GM23338 (cell line): Measurements from ENCODE around the gene LYZL4. TPM values are rescaled to one million over a fixed set of nuclear protein-coding genes. Genes with fewer than 3 reads are reported as not detected.

Source experiments
- ATAC-seq: fragments of 200-7000 bp; cut with Tn5 transposase; 3 replicates; pipeline ENCODE4 v1.9.1; 2020
- DNase-seq: peaks from one replicate; pipeline ENCODE4 v3.0.0-alpha.2; 2015; ENCODE audit warnings: low spot score
- H2AFZ ChIP-seq: fragments of 200-600 bp; sonication (generic); 2 replicates; pipeline ENCODE4 v1.8.0; 2016; ENCODE audit warnings: antibody characterized with exemption, mild to moderate bottlenecking, moderate library complexity
- H3F3A ChIP-seq: fragments of 200-600 bp; sonication (generic); replicated peaks from 2 replicates; pipeline ENCODE4 v1.8.0; 2017; ENCODE audit warnings: antibody characterized with exemption, mixed run types, low read depth
- H3K27ac ChIP-seq: fragments of 200-600 bp; sonication (generic); 2 replicates; pipeline ENCODE4 v1.6.1; 2016; ENCODE audit warnings: low read depth
- H3K27me3 ChIP-seq: fragments of 200-600 bp; sonication (generic); 2 replicates; pipeline ENCODE4 v1.8.0; 2016; ENCODE audit warnings: mild to moderate bottlenecking, mixed run types, moderate library complexity; ENCODE audit not compliant: insufficient read depth
- H3K36me3 ChIP-seq: fragments of 200-600 bp; sonication (generic); 2 replicates; pipeline ENCODE4 v1.8.0; 2016; ENCODE audit warnings: mild to moderate bottlenecking; ENCODE audit not compliant: insufficient read depth
- H3K4me1 ChIP-seq: fragments of 200-600 bp; sonication (generic); 2 replicates; pipeline ENCODE4 v1.8.0; 2016; ENCODE audit warnings: mild to moderate bottlenecking, moderate library complexity; ENCODE audit not compliant: insufficient read depth
- H3K4me2 ChIP-seq: fragments of 200-600 bp; sonication (generic); 2 replicates; pipeline ENCODE4 v1.7.1; 2017; ENCODE audit warnings: mixed run types
- H3K4me3 ChIP-seq: fragments of 200-600 bp; sonication (generic); 2 replicates; pipeline ENCODE4 v1.6.1; 2016; ENCODE audit warnings: mixed run types
- H3K79me2 ChIP-seq: fragments of 200-600 bp; sonication (generic); replicated peaks from 2 replicates; pipeline ENCODE4 v1.8.0; 2017; ENCODE audit warnings: mild to moderate bottlenecking; ENCODE audit not compliant: insufficient read depth
- H3K9me2 ChIP-seq: fragments of 200-600 bp; sonication (generic); 2 replicates; pipeline ENCODE4 v1.8.0; 2017; ENCODE audit not compliant: insufficient read depth
- H4K20me1 ChIP-seq: fragments of 200-600 bp; sonication (generic); replicated peaks from 2 replicates; pipeline ENCODE4 v1.8.0; 2017; ENCODE audit warnings: mild to moderate bottlenecking; ENCODE audit not compliant: insufficient read depth
- H3K27ac Mint-ChIP-seq: 2 replicates; pipeline ENCODE4 v1.8.0; 2020; ENCODE audit warnings: inconsistent platforms, mild to moderate bottlenecking, moderate library complexity, mixed read lengths
- H3K27me3 Mint-ChIP-seq: 3 replicates; pipeline ENCODE4 v1.8.0; 2022; ENCODE audit warnings: low read depth, mild to moderate bottlenecking, moderate library complexity, mixed read lengths, inconsistent platforms; ENCODE audit not compliant: insufficient read depth, poor library complexity
- H3K36me3 Mint-ChIP-seq: 3 replicates; pipeline ENCODE4 v1.8.0; 2021; ENCODE audit warnings: low read depth, mild to moderate bottlenecking, inconsistent platforms, moderate library complexity, mixed read lengths
- H3K4me1 Mint-ChIP-seq: 3 replicates; pipeline ENCODE4 v1.8.0; 2020; ENCODE audit warnings: mild to moderate bottlenecking, inconsistent platforms, mixed read lengths
- H3K4me3 Mint-ChIP-seq: 3 replicates; pipeline ENCODE4 v1.8.0; 2021; ENCODE audit warnings: moderate library complexity, mild to moderate bottlenecking, inconsistent platforms, mixed read lengths
- H3K9me3 Mint-ChIP-seq: 3 replicates; pipeline ENCODE4 v1.8.0; 2020; ENCODE audit warnings: moderate library complexity, mild to moderate bottlenecking, inconsistent platforms, mixed read lengths
- CREB1 ChIP-seq: fragments of 250-450 bp; sonication (Bioruptor Pico); IDR thresholded peaks from 2 replicates; pipeline ENCODE4 v1.5.0; 2020; ENCODE audit warnings: low read depth, mild to moderate bottlenecking, moderate library complexity
- CTCF ChIP-seq, 2 experiments: fragments of 200-600 bp in 1 of 2; sonication (generic) in 1 of 2; conservative IDR thresholded peaks; 2 replicates each; pipeline versions ENCODE4 v1.5.1 to v1.6.1; 2016 to 2017; ENCODE audit warnings: antibody characterized with exemption in 2 of 2, low read depth in 2 of 2, mild to moderate bottlenecking in 2 of 2, moderate library complexity in 1 of 2
- EZH2phosphoT487 ChIP-seq: fragments of 200-600 bp; sonication (generic); IDR thresholded peaks from one replicate; pipeline ENCODE4 v1.8.1; 2018; ENCODE audit warnings: antibody characterized with exemption; ENCODE audit not compliant: unreplicated experiment
- JUNB ChIP-seq: IDR thresholded peaks from one replicate; pipeline ENCODE4 v1.6.1; 2016; ENCODE audit warnings: antibody characterized with exemption; ENCODE audit not compliant: unreplicated experiment
- NANOG ChIP-seq: IDR thresholded peaks from 2 replicates; pipeline ENCODE4 v1.6.1; 2016; ENCODE audit warnings: antibody characterized with exemption, borderline replicate concordance
- ZNF331 ChIP-seq: fragments of 250-450 bp; sonication (Bioruptor Pico); IDR thresholded peaks from 2 replicates; pipeline ENCODE4 v1.5.0; 2020; ENCODE audit warnings: low read depth, mild to moderate bottlenecking, moderate library complexity
- ZNF462 ChIP-seq: fragments of 250-450 bp; sonication (Bioruptor Pico); IDR thresholded peaks from 2 replicates; pipeline ENCODE4 v1.5.0; 2020; ENCODE audit warnings: mild to moderate bottlenecking, moderate library complexity
- polyA plus RNA-seq: library from polyadenylated mRNA; unstranded; fragments of >200 nt; fragmentation: Nextera tagmentation; extraction: Ambion mirVana; gene quantifications from 2 replicates; pipeline ENCODE4 v1.2.1, GENCODE V29; 2016
- total RNA-seq: library from RNA; depleted of rRNA; stranded (reverse); fragments of >200 nt; shearing (Covaris generic); gene quantifications from 2 replicates; pipeline ENCODE4 v1.2.3, GENCODE V29; 2014

Gene LYZL4
- total and polyA plus RNA-seq, 2 experiments from 2014 or later = not detected

GRCh38 chr3:42450567-42450966, 40.2 kb upstream of the LYZL4 start:
- Mint-ChIP-seq H3K27me3 (peaks cover 5% of the 10 kb centered on the region), H3K4me1 (peaks cover 29% of the 10 kb centered on the region), H3K27ac (no peak overlapping the region), H3K36me3 (no peaks in the 10 kb centered on the region), H3K9me3 (no peaks in the 10 kb centered on the region), H3K4me3 (no peak overlapping the region)
- Histone ChIP-seq H3K4me1 (peaks cover 22% of the 10 kb centered on the region), H3K4me2 (no peak overlapping the region), H3K79me2 (no peaks in the 10 kb centered on the region), H4K20me1 (no peaks in the 10 kb centered on the region), H3F3A (no peaks in the 10 kb centered on the region), H2AFZ (no peak overlapping the region), H3K9me2 (no peaks in the 10 kb centered on the region; the same call in 1 of the 2 replicates), H3K36me3 (no peaks in the 10 kb centered on the region), H3K27ac (no peak overlapping the region), H3K27me3 (no peaks in the 10 kb centered on the region), H3K4me3 (no peak overlapping the region)
- TF ChIP-seq EZH2phosphoT487 (no peak), CREB1 (no peak), ZNF331 (CRISPR knock-in tag) (no peak), CTCF (conservative IDR thresholded peaks at IDR 0.05; ENCODE audit: low read depth in 2 of 2) (no peak), NANOG (no peak), JUNB (no peak)
- DNase-seq = no peak
- no peak for ATAC-seq

GRCh38 chr3:42447481-42447880, 37.1 kb upstream of the LYZL4 start:
- no peak overlapping the region for H3K27ac Mint-ChIP-seq
- no peak overlapping the region for H3K27ac ChIP-seq
- peaks cover 22% of the 10 kb centered on the region for H3K4me1 ChIP-seq
- H3K27me3 ChIP-seq = no peaks in the 10 kb centered on the region
- H3K79me2 ChIP-seq = no peaks in the 10 kb centered on the region
- H3K4me1 Mint-ChIP-seq = peaks cover 33% of the 10 kb centered on the region
- H3F3A ChIP-seq = no peaks in the 10 kb centered on the region
- H3K9me3 Mint-ChIP-seq = no peaks in the 10 kb centered on the region
- no peak overlapping the region for H3K4me2 ChIP-seq
- ATAC-seq (no peak), DNase-seq (no peak)
- no peak for TF ChIP-seq CREB1
- H3K36me3 ChIP-seq = no peaks in the 10 kb centered on the region
- H3K4me3 Mint-ChIP-seq = no peak overlapping the region
- no peaks in the 10 kb centered on the region for H3K36me3 Mint-ChIP-seq
- H3K27me3 Mint-ChIP-seq = peaks cover 2% of the 10 kb centered on the region
- no peak overlapping the region for H2AFZ ChIP-seq
- H3K4me3 ChIP-seq = no peak overlapping the region
- no peaks in the 10 kb centered on the region for H4K20me1 ChIP-seq
- H3K9me2 ChIP-seq = no peaks in the 10 kb centered on the region; the same call in 1 of the 2 replicates

- Mint-ChIP-seq H3K9me3 (no peaks in the 10 kb centered on the region), H3K27ac (no peak overlapping the region; the same call in 1 of the 2 replicates), H3K36me3 (no peaks in the 10 kb centered on the region), H3K27me3 (peaks cover 2% of the 10 kb centered on the region), H3K4me3 (no peak overlapping the region), H3K4me1 (peaks cover 35% of the 10 kb centered on the region)
- Histone ChIP-seq H3K27me3 (no peaks in the 10 kb centered on the region), H2AFZ (no peak overlapping the region), H3K4me3 (no peak overlapping the region), H3F3A (no peaks in the 10 kb centered on the region), H3K79me2 (no peaks in the 10 kb centered on the region), H3K36me3 (no peaks in the 10 kb centered on the region), H3K9me2 (no peaks in the 10 kb centered on the region; the same call in 1 of the 2 replicates), H3K4me1 (peaks cover 22% of the 10 kb centered on the region), H3K4me2 (no peak overlapping the region), H3K27ac (no peak overlapping the region), H4K20me1 (no peaks in the 10 kb centered on the region)
- TF ChIP-seq CREB1 = no peak
- no peak for TF ChIP-seq ZNF331 (CRISPR knock-in tag)
- no peak for TF ChIP-seq ZNF462 (CRISPR knock-in tag)
- DNase-seq (peak; percentile 51), ATAC-seq (no peak)
Measured at GRCh38 chr3:42446111-42447050, 36.0 kb upstream of the LYZL4 start.
